Colonic mucosa (tissue), 4 donors: ENCODE measurements around the gene GLTPD2. TPM values are rescaled to one million over a fixed set of nuclear protein-coding genes. Genes with fewer than 3 reads are reported as not detected.

Experiments
- DNase-seq: peaks from one replicate; pipeline ENCODE4 v3.0.0-alpha.2; 2020
- H3K27ac ChIP-seq: fragments of 200-600 bp; one replicate; pipeline ENCODE4 v1.8.0; 2021
- H3K27me3 ChIP-seq: fragments of 200-600 bp; one replicate; pipeline ENCODE4 v1.8.0; 2021
- H3K36me3 ChIP-seq: fragments of 200-600 bp; one replicate; pipeline ENCODE4 v1.8.0; 2021
- H3K4me1 ChIP-seq: fragments of 200-600 bp; one replicate; pipeline ENCODE4 v1.8.0; 2021; ENCODE audit warnings: mild to moderate bottlenecking
- H3K4me3 ChIP-seq: fragments of 200-600 bp; one replicate; pipeline ENCODE4 v1.8.0; 2021
- H3K9ac ChIP-seq, 2 donors: one replicate each; pipeline ENCODE4 v1.7.0; 2013; ENCODE audit warnings: control low read depth in 2 of 2, low read depth in 2 of 2, low read length in 2 of 2
- H3K9me3 ChIP-seq: fragments of 200-600 bp; one replicate; pipeline ENCODE4 v1.8.0; 2021
- intact Hi-C: fragments of 100-400 bp; cut with DNase I; formaldehyde crosslinking; loops from one replicate; pipeline ENCODE4 v1.14.1; 2022
- total RNA-seq, 2 donors: library from RNA; stranded (reverse); fragmentation: NEBNext Ultra II Directional in 1 of 2; extraction: Animal tissue kit (Norgen Biotek cat#: 25700) in 1 of 2; gene quantifications; one replicate each; pipeline ENCODE4 v1.2.1, GENCODE V29; 2021
- TF ChIP-seq, protein P1 (sequence below): fragments of 200-600 bp; IDR thresholded peaks from one replicate; pipeline ENCODE4 v1.8.0; 2022; ENCODE audit warnings: antibody characterized with exemption, mild to moderate bottlenecking
- donor health status: healthy.
- donor health status: DM: no; HTN: no; CAD: no.
- donor health status: DM: no; HTN: no; CAD: no.

GLTPD2 gene
- total RNA-seq, 2 donors from 2014 or later = 0.35 to 0.40 TPM

DNA sequence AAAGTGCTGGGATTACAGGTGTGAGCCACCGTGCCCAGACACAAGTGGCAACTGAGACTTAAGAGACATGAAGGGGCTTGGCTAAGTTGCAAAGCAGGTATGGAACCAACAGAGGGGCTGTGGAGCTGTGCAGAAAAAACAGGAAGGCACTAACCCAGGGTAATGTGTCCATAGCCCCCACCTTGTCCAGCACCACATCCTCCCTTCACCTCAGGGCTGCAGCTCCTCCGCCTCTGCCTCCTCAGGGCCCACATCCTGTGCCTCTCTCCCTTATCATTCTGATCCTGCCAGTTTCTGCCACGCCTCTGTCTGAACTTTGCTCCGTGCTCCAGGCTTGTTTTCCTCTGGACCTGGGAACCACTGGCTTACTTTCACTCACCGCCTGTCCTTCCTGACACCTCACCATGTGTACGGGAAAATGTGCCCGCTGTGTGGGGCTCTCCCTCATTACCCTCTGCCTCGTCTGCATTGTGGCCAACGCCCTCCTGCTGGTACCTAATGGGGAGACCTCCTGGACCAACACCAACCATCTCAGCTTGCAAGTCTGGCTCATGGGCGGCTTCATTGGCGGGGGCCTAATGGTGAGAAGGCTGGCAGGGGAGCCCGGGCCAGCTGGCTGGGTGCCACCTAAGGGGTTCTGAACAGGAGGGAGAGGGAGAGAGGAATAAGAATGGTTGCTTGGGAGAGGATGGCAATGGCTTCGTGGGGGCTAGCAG lies 17.1 kb upstream of the GLTPD2 start, which contains the start of gene TM4SF5:
TM4SF5 (plus strand) TSS at position 368 of the 716 bp plus-strand sequence; CDS start at position 405, 37 bp downstream.
- no peaks in the 10 kb centered on the region for H3K9me3 ChIP-seq
- DNase-seq = peak; percentile 92
- H3K36me3 ChIP-seq = no peaks in the 10 kb centered on the region
- H3K27me3 ChIP-seq = no peaks in the 10 kb centered on the region
- intact Hi-C loops = no loop called here
- H3K27ac ChIP-seq = peak within 1 kb of the TSS; percentile 71
- no peaks in the 10 kb centered on the region for H3K4me1 ChIP-seq
- H3K9ac ChIP-seq = peak within 1 kb of the TSS in 1 of 2 donors; percentile 81
- H3K4me3 ChIP-seq = no peak within 1 kb of the TSS
- TF ChIP-seq, protein P1, sequence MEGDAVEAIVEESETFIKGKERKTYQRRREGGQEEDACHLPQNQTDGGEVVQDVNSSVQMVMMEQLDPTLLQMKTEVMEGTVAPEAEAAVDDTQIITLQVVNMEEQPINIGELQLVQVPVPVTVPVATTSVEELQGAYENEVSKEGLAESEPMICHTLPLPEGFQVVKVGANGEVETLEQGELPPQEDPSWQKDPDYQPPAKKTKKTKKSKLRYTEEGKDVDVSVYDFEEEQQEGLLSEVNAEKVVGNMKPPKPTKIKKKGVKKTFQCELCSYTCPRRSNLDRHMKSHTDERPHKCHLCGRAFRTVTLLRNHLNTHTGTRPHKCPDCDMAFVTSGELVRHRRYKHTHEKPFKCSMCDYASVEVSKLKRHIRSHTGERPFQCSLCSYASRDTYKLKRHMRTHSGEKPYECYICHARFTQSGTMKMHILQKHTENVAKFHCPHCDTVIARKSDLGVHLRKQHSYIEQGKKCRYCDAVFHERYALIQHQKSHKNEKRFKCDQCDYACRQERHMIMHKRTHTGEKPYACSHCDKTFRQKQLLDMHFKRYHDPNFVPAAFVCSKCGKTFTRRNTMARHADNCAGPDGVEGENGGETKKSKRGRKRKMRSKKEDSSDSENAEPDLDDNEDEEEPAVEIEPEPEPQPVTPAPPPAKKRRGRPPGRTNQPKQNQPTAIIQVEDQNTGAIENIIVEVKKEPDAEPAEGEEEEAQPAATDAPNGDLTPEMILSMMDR = no peak

DNA sequence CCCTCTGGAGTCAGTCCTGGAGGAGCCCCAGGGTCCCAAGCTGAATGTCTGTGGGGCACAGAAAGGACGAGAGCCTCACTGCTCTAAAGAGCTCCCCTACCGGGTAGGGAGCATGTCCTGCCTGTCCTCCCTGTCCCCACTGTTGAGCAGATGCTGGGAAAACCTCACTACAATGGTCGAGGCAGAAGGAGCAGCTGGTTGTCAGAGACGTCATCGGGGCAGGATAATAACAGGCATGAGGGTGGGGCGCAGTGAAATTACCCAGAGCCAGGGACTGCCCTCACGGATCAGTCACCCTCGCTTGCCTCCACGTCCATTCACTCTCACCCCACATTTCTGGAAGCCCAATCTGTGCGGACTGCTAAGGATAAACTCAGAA lies 16.5 kb upstream of the GLTPD2 start:
- peak overlapping the region in 1 of 2 donors; percentile 81 for H3K9ac ChIP-seq
- no peaks in the 10 kb centered on the region for H3K4me1 ChIP-seq
- no peak overlapping the region for H3K4me3 ChIP-seq
- DNase-seq = peak; percentile 74
- H3K36me3 ChIP-seq = no peaks in the 10 kb centered on the region
- TF ChIP-seq, protein P1 = no peak
- no peaks in the 10 kb centered on the region for H3K27me3 ChIP-seq
- H3K27ac ChIP-seq = peak overlapping the region; percentile 71
- H3K9me3 ChIP-seq = no peaks in the 10 kb centered on the region
- intact Hi-C loops = no loop called here

DNA sequence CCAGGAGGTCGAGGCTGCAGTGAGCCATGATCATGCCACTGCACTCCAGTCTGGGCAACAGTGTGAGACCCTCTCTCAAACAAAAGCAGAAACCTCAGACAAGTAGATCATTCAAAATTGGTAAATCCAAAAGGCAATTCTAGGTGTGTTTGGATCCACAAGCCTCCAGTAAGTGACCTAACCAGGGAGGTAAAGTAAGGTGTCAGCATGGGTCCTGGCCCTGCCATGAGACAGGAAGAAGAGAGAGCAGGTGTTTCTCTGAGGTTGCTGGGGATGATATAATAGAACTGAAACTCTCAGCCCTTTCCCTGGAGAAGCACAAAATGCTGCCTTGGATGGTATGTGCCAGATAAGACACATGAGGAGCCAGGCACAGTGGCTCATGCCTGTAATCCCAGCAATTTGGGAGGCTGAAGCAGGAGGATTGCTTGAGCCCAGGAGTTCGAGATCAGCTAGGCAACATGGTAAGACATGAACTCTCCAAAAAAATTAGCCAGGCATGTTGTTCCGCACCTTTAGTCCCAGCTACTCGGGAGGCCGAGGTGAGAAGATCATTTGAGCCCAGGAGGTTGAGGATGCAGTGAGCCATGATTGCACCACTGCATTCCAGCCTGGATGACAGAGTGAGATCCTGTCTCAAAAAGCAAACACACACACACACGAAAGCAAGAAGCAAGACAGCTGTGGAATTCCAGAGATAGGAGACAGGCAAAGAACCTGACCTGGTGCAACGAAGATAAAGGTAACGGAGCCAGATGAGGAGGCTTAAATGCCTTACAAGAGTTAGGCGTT lies 10.6 kb upstream of the GLTPD2 start:
- H3K27me3 ChIP-seq = no peaks in the 10 kb centered on the region
- DNase-seq = no peak
- TF ChIP-seq, protein P1 = no peak

DNA sequence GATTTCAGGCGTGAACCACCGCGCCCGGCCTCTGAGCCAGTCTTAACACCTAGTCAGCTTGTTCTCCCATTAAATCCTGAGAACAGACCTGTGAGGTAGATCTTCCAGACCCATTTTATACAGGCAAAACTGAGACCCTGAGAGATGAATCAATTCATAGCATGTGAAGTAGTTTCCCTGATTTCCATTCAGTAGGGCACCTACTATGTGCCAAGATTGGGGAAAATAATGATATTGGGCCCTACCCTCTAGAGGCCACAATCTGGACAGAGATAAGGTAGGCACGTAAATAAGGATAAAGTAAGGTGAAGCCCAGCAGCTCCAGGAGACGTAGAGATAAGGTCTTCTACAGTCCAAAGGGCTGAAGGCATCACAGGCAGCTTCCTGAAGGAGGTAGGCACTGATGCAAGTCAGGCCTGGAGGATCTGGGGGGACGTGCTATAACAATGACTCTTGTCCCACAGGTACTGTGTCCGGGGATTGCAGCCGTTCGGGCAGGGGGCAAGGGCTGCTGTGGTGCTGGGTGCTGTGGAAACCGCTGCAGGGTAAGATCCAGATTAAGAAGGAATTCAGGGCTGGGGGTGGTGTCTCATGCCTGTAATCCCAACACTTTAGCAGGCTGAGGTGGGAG lies 8.3 kb upstream of the GLTPD2 start:
- H3K27ac ChIP-seq = no peak overlapping the region
- no peaks in the 10 kb centered on the region for H3K27me3 ChIP-seq
- no peak overlapping the region for H3K9ac ChIP-seq
- no peaks in the 10 kb centered on the region for H3K4me1 ChIP-seq
- TF ChIP-seq, protein P1 = no peak
- no peak overlapping the region for H3K4me3 ChIP-seq
- intact Hi-C loops = no loop called here
- no peaks in the 10 kb centered on the region for H3K36me3 ChIP-seq
- no peaks in the 10 kb centered on the region for H3K9me3 ChIP-seq
- DNase-seq = no peak

More for the DNA sequence above, 10.6 kb upstream of the GLTPD2 start:
- no peak overlapping the region for H3K9ac ChIP-seq
- intact Hi-C loops = no loop called here
- H3K36me3 ChIP-seq = no peaks in the 10 kb centered on the region
- no peak overlapping the region for H3K4me3 ChIP-seq
- no peaks in the 10 kb centered on the region for H3K4me1 ChIP-seq
- H3K9me3 ChIP-seq = no peaks in the 10 kb centered on the region
- no peak overlapping the region for H3K27ac ChIP-seq

DNA sequence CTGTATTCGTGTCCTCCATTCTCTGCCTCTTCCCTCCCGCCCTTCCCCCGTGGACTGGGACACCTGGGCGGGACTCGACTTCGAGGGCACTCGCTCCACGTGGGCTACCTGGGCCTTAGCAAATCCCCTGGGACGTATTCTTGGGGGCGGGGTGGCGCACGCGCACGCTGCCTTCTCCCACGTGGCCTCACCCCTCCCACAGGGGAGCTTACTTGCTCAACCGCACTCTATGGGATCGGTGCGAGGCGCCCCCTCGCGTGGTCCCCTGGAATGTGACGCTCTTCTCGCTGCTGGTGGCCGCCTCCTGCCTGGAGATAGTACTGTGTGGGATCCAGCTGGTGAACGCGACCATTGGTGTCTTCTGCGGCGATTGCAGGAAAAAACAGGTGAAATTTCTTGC lies 6.1 kb upstream of the GLTPD2 start:
- no peaks in the 10 kb centered on the region for H3K9me3 ChIP-seq
- H3K9ac ChIP-seq = no peak overlapping the region
- no peak overlapping the region for H3K4me3 ChIP-seq
- TF ChIP-seq, protein P1 = no peak
- no peak overlapping the region for H3K27ac ChIP-seq
- intact Hi-C loops = no loop called here
- no peaks in the 10 kb centered on the region for H3K36me3 ChIP-seq
- no peak for DNase-seq
- peaks cover 5% of the 10 kb centered on the region for H3K27me3 ChIP-seq
- no peaks in the 10 kb centered on the region for H3K4me1 ChIP-seq
